HepG2 (cell line): ENCODE measurements around the gene ABTB2. TPM values are rescaled to one million over a fixed set of nuclear protein-coding genes. Genes with fewer than 3 reads are reported as not detected.

Source experiments
- ATAC-seq: fragments of 200-7000 bp; cut with Tn5 transposase; 3 replicates; pipeline ENCODE4 v1.9.1; 2020; ENCODE audit warnings: mild to moderate bottlenecking, moderate library complexity
- BruUV-seq: library from RNA; stranded (reverse); fragments of 400-500 nt; replicated peaks from 2 replicates; lab custom pipeline; 2021; lab: Mats Ljungman, UMichigan
- CTCF ChIA-PET: fragments of 300-600 bp; formaldehyde crosslinking; extraction: SDS; loops from one replicate; lab custom pipeline; 2021; ENCODE audit warnings: low total read pairs, inconsistent platforms, low intra/inter-chr PET ratio; lab: Yijun Ruan, JAX
- POLR2A ChIA-PET: fragments of 350-600 bp; sonication (Branson Sonifier 250); formaldehyde crosslinking; loops from one replicate; lab custom pipeline; 2020; ENCODE audit warnings: antibody characterized with exemption, inconsistent platforms; lab: Yijun Ruan, JAX
- DNase-seq: peaks from one replicate; pipeline ENCODE4 v3.0.0-alpha.2; 2015; ENCODE audit warnings: low spot score
- FAIRE-seq: peaks from 3 replicates; lab custom pipeline; 2011; peaks lifted over from hg19 to GRCh38; lab: Jason Lieb, UNC
- H2AFZ ChIP-seq: one replicate; pipeline ENCODE4 v1.6.1; 2011; ENCODE audit warnings: low read length, inconsistent platforms
- H3K27ac ChIP-seq: fragments of 300-600 bp; 3 replicates; pipeline ENCODE4 v1.8.0; 2011; ENCODE audit warnings: mixed run types, mild to moderate bottlenecking, mixed read lengths, low read length, inconsistent platforms; ENCODE audit not compliant: insufficient read depth; ENCODE audit errors: extremely low read length
- H3K27me3 ChIP-seq, 2 experiments: fragments of 200-600 bp in 1 of 2; 2 replicates in 1 of 2; 3 replicates in 1 of 2; pipeline versions ENCODE4 v1.6.0 to v1.8.0; 2011; ENCODE audit warnings: low read length in 2 of 2, mild to moderate bottlenecking in 2 of 2, moderate library complexity in 2 of 2, inconsistent platforms in 1 of 2; ENCODE audit not compliant: insufficient read depth in 2 of 2, control insufficient read depth in 1 of 2
- H3K36me3 ChIP-seq, 2 experiments: fragments of 200-600 bp in 1 of 2; replicated peaks in 1 of 2; 2 replicates in 1 of 2; 3 replicates in 1 of 2; pipeline versions ENCODE4 v1.5.1 to v1.8.0; 2011; ENCODE audit warnings: low read length in 2 of 2, inconsistent platforms in 1 of 2; ENCODE audit not compliant: insufficient read depth in 2 of 2, control insufficient read depth in 1 of 2
- H3K4me1 ChIP-seq: 2 replicates; pipeline ENCODE4 v1.5.1; 2012; ENCODE audit warnings: low read length, inconsistent platforms; ENCODE audit not compliant: insufficient read depth
- H3K4me2 ChIP-seq: 2 replicates; pipeline ENCODE4 v1.6.0; 2011; ENCODE audit warnings: low read depth, low read length, inconsistent platforms
- H3K4me3 ChIP-seq, 3 experiments: fragments of 200-600 bp in 1 of 3; sonication (generic), shearing (Covaris generic) in 1 of 3; replicated peaks in 1 of 3; 2 replicates each; pipeline ENCODE4 v1.5.1; 2011 to 2016; ENCODE audit warnings: low read length in 3 of 3, inconsistent platforms in 2 of 3, low read depth in 2 of 3, mild to moderate bottlenecking in 2 of 3, control low read depth in 1 of 3, mixed read lengths in 1 of 3; ENCODE audit not compliant: insufficient read depth in 1 of 3
- H3K79me2 ChIP-seq: one replicate; pipeline ENCODE4 v1.6.1; 2011; ENCODE audit warnings: low read length, inconsistent platforms; ENCODE audit not compliant: insufficient read depth
- H3K9ac ChIP-seq: 2 replicates; pipeline ENCODE4 v1.6.0; 2011; ENCODE audit warnings: mild to moderate bottlenecking, low read depth, low read length, inconsistent platforms; ENCODE audit not compliant: insufficient read depth
- H3K9me3 ChIP-seq: 2 replicates; pipeline ENCODE4 v1.5.1; 2012; ENCODE audit warnings: mild to moderate bottlenecking, low read length
- H4K20me1 ChIP-seq: 2 replicates; pipeline ENCODE4 v1.6.0; 2011; ENCODE audit warnings: inconsistent platforms, mild to moderate bottlenecking, low read length, moderate library complexity; ENCODE audit not compliant: insufficient read depth
- AKNA ChIP-seq: sonication (generic); formaldehyde crosslinking; IDR thresholded peaks from 2 replicates; pipeline ENCODE4 v1.4.0; 2020; ENCODE audit warnings: missing genetic modification reagents, borderline replicate concordance
- ARID4A ChIP-seq: sonication (generic); formaldehyde crosslinking; IDR thresholded peaks from 2 replicates; pipeline ENCODE4 v1.5.0; 2020; ENCODE audit warnings: mild to moderate bottlenecking, missing genetic modification reagents, borderline replicate concordance
- BRF2 ChIP-seq: sonication (generic); formaldehyde crosslinking; IDR thresholded peaks from 2 replicates; pipeline ENCODE4 v1.8.1; 2022; ENCODE audit warnings: mild to moderate bottlenecking, missing genetic modification reagents
- NCOR1 ChIP-seq: fragments of 200-600 bp; sonication (generic); IDR thresholded peaks from 2 replicates; pipeline ENCODE4 v1.7.0; 2017; ENCODE audit warnings: antibody characterized with exemption, low read length, borderline replicate concordance
- NONO ChIP-seq, 2 experiments: fragments of 450-650 bp in 1 of 2; sonication (generic) in 1 of 2; formaldehyde crosslinking in 1 of 2; IDR thresholded peaks in 1 of 2; conservative IDR thresholded peaks in 1 of 2; 2 replicates each; pipeline versions ENCODE4 v1.6.1 to v1.8.0; 2017 to 2022; ENCODE audit warnings: mild to moderate bottlenecking in 1 of 2, missing genetic modification reagents in 1 of 2, moderate library complexity in 1 of 2
- RARG ChIP-seq: sonication (generic); formaldehyde crosslinking; IDR thresholded peaks from 2 replicates; pipeline ENCODE4 v1.4.0; 2020; ENCODE audit warnings: low read depth, mild to moderate bottlenecking, missing genetic modification reagents
- RBAK ChIP-seq: sonication (generic); formaldehyde crosslinking; IDR thresholded peaks from 2 replicates; pipeline ENCODE4 v1.5.1; 2020; ENCODE audit warnings: mild to moderate bottlenecking, missing genetic modification reagents
- THAP8 ChIP-seq: sonication (generic); formaldehyde crosslinking; IDR thresholded peaks from 2 replicates; pipeline ENCODE4 v1.5.1; 2020; ENCODE audit warnings: missing genetic modification reagents, mild to moderate bottlenecking, borderline replicate concordance
- ZNF329 ChIP-seq: sonication (generic); formaldehyde crosslinking; IDR thresholded peaks from 2 replicates; pipeline ENCODE4 v1.9.0; 2021; ENCODE audit warnings: low read depth, mild to moderate bottlenecking, missing genetic modification reagents
- ZNF615 ChIP-seq: sonication (generic); formaldehyde crosslinking; IDR thresholded peaks from 2 replicates; pipeline ENCODE4 v1.5.0; 2020; ENCODE audit warnings: mild to moderate bottlenecking, missing genetic modification reagents, borderline replicate concordance
- ZNF652 ChIP-seq: IDR thresholded peaks from 2 replicates; pipeline ENCODE4 v1.6.1; 2016; ENCODE audit warnings: low read depth, borderline replicate concordance
- ZNF672 ChIP-seq: sonication (generic); formaldehyde crosslinking; IDR thresholded peaks from 2 replicates; pipeline ENCODE4 v1.8.1; 2022; ENCODE audit warnings: missing genetic modification reagents
- WGBS: methylation state at CpG from one replicate; pipeline ENCODE4 v1.1.6; 2017; ENCODE audit warnings: low lambda C conversion rate; 5-methylcytosine and 5-hydroxymethylcytosine counted together
- in situ Hi-C: cut with HindIII; loops from 2 replicates; pipeline ENCODE4 v1.10.0; 2017; ENCODE audit warnings: low pct_unique_long_range_greater_than_20kb; ENCODE audit not compliant: extremely low pct_ligation_motif_present
- intact Hi-C: fragments of 100-400 bp; cut with micrococcal nuclease; formaldehyde crosslinking; loops from one replicate; pipeline ENCODE4 v1.10.0; 2022; ENCODE audit not compliant: unreplicated experiment
- polyA plus RNA-seq, 8 experiments: library from polyadenylated mRNA; depleted of rRNA in 3 of 8; stranded (reverse) in 7 of 8; unstranded in 1 of 8; fragments of >200 nt; fragmentation: Illumina TruSeq in 4 of 8; extraction: Trizol in 4 of 8; gene quantifications; 2 replicates each; pipeline versions ENCODE4 v1.2.1 to v1.2.3, GENCODE V29; 2011 to 2016; ENCODE audit warnings: low read depth in 4 of 8, missing spikeins in 1 of 8, mixed read lengths in 1 of 8; ENCODE audit not compliant: insufficient read depth in 1 of 8
- total RNA-seq, 5 experiments: library from RNA; depleted of rRNA; stranded (reverse); fragments of >200 nt; fragmentation: Illumina TruSeq; extraction: Trizol; gene quantifications; 2 replicates each; pipeline ENCODE4 v1.2.3, GENCODE V29; 2016; ENCODE audit warnings: low read depth in 1 of 5

Gene ABTB2
- total and polyA plus RNA-seq, 2 of the 13 experiments (the other 11 are each of a cell fraction or from before 2014, with no cell fraction given), result 5.1 to 15.4 TPM

GRCh38 chr11:34151166-34151565 lies 206.6 kb downstream of the ABTB2 start:
- ATAC-seq (no peak), FAIRE-seq (no peak), DNase-seq (no peak)
- Histone ChIP-seq H3K4me1 (no peaks in the 10 kb centered on the region), H2AFZ (no peak overlapping the region), H3K27ac (no peak overlapping the region), H3K4me2 (no peak overlapping the region), H3K4me3 (no peak overlapping the region), H3K36me3 (peaks cover 32 to 58% of the 10 kb centered on the region in 2 experiments), H4K20me1 (no peaks in the 10 kb centered on the region), H3K9me3 (no peaks in the 10 kb centered on the region), H3K79me2 (no peaks in the 10 kb centered on the region), H3K27me3 (no peaks in the 10 kb centered on the region), H3K9ac (no peak overlapping the region)
- 98% methylated on average over 5 of the region's 5 CpGs for WGBS
- CTCF ChIA-PET, result interaction anchor here (3.3 kb wide), 1 partner anchor 208 kb away, joined by 21 read pairs; no protein-coding TSS in a partner anchor
- BruUV-seq, result TSS peak; percentile 48
- POLR2A ChIA-PET, result no interaction called here
- in situ Hi-C loops, result loop anchor here (25.0 kb wide), 1 partner anchor 761 kb away; the partner anchor contains the start of genes APIP and PDHX
- intact Hi-C loops, result no loop called here
- no peak for TF ChIP-seq AKNA (CRISPR knock-in tag)
- TF ChIP-seq BRF2 (CRISPR knock-in tag), result no peak
- TF ChIP-seq ZNF672 (CRISPR knock-in tag), result no peak
- TF ChIP-seq NONO (IDR thresholded peaks at IDR 0.05), result no peak
- no peak for TF ChIP-seq NONO (CRISPR knock-in tag; conservative IDR thresholded peaks at IDR 0.05)
- no peak for TF ChIP-seq THAP8 (CRISPR knock-in tag)
- no peak for TF ChIP-seq ZNF615
- no peak for TF ChIP-seq ZNF329 (CRISPR knock-in tag)
- no peak for TF ChIP-seq NCOR1
- TF ChIP-seq RARG, result no peak
- TF ChIP-seq ARID4A, result no peak
- no peak for TF ChIP-seq RBAK (CRISPR knock-in tag)
- no peak for TF ChIP-seq ZNF652
